ENCODE data around the gene ADPRS.

The ADPRS gene

DNA sequence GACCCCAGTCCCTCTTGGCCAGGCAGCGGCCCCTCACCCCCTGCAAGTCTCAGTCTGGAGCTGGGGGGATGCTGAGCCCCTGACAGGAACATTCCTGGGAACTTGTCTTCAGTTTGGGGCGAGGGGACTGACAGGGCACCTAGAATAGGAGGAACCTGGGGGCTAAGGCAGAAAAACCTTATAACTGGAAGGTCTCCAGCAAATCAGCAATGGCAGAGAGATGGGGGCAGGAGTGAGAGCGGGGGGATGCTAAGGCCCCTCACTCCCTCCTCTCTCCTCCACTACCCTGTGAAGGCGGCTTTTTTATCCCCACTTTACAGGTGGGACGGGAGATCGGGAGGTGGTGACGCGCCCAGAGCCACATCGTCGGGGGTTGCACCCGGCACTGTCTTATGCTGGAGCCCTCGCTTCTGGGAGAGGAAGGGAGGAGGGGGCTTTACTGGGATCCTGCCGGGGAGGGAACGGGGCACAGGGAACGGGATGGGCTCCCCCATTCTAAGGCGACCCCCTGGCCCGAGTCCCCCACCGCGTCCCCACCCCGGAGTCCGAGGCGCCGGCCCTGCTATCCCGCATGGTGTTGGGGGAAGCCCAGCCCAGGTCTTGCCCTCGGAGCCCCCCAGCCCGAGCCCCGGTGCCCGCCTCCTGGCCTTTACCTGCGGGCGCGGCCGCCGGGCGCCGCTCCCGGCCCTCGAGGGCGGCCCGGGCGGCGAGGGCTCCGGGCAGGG lies 35.9 kb downstream of the ADPRS start:
- peak overlapping the region; percentile 47 for H3K4me3 Mint-ChIP-seq
- H3K27me3 Mint-ChIP-seq: peaks cover 18% of the 10 kb centered on the region
- peaks cover 74% of the 10 kb centered on the region for H3K4me1 Mint-ChIP-seq (ENCODE audit: low read depth)
- no peaks in the 10 kb centered on the region for H3K36me3 Mint-ChIP-seq (ENCODE audit: low read depth)
- peak overlapping the region; percentile 80 for H3K27ac Mint-ChIP-seq
- no peaks in the 10 kb centered on the region for H3K9me3 Mint-ChIP-seq
- intact Hi-C loops (cut with micrococcal nuclease): no loop called here

DNA sequence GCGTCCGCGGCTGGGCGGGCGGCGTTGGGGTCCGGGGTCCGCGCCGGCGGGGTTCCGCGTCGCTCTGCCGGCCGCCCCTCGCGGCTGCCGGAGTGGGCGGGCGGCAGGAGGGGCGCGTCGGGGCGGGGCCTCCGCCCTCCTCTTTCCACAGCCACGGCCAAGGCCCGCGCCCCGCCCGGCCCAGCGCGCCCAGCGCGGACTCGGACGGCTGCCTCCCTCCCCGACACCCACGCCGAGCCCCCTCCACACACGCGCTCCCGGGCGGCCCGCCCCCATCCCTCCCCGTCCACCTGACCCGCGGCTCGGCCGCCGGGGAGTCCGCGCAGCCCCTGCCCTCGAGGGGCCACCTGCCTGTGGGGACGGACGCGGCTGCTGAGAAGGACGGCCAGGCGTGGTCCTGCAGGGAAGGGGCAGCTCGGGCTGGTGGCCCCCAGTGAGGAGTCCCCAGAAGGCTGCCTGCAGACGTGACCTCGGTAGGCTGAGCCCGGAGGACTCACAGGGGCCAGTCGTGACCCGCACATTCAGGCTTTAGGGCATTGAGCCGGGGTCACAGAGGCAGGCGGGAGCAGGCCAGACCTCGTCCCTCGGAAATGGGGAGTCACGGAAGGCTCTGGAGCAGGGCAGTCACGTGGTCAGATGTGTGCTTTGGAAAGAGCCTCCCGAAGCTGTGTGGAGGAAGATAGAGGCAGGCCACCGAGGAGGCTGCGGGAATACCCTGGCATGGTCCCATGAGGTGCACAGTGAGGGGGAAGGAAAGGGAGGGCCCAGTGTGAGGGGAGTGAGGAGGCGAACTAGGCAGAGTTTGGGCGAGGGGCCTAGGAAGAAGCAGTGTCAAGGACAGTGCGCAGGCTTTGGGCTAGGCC lies 36.7 kb downstream of the ADPRS start, which contains the start of gene COL8A2:
COL8A2 (minus strand) TSS at position 94 of the 863 bp plus-strand sequence. CDS start 24,980 bp downstream, outside the sequence.
- no peaks in the 10 kb centered on the region for H3K9me3 Mint-ChIP-seq
- peaks cover 66% of the 10 kb centered on the region for H3K4me1 Mint-ChIP-seq (ENCODE audit: low read depth)
- no peaks in the 10 kb centered on the region for H3K36me3 Mint-ChIP-seq (ENCODE audit: low read depth)
- H3K4me3 Mint-ChIP-seq: peak within 1 kb of the TSS; percentile 54
- peak within 1 kb of the TSS; percentile 80 for H3K27ac Mint-ChIP-seq
- H3K27me3 Mint-ChIP-seq: peaks cover 18% of the 10 kb centered on the region
- intact Hi-C loops (cut with micrococcal nuclease): no loop called here

DNA sequence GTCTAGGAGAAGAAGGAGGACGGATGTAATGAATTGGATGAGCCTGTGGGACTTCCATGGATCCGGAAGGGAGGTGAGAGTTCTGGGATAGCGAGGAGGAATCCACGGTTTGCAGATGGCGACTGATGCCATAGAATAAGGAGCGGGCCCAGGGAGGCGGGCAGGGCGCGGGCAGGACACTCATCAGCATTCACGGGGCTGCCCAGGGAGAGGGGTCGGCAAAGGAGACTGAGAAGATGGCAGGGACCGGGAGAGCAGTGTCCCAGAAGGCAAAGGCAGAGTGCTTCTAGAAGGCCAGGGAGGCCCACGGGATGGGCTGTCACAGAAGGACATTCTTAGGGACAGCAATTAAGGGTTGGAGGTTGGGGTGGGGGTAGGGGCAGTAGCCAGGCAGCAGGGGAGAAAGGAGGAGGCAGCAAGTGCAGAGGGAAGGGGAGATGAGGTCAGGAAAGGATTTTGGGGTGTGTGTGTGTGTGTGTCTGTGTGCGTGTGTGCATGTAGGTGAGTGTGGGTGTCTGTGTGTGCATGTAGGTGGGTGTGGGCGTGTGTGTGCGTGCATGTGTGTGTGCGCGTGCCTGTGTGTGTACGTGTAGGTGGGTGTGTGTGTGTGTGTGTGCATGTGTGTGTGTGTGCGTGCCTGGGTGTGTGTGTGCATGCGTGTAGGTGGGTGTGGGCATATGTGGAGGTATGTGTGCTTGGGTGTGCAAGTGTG lies 37.5 kb downstream of the ADPRS start:
- H3K27me3 Mint-ChIP-seq: peaks cover 18% of the 10 kb centered on the region
- H3K4me1 Mint-ChIP-seq (ENCODE audit: low read depth): peaks cover 63% of the 10 kb centered on the region
- no peaks in the 10 kb centered on the region for H3K36me3 Mint-ChIP-seq (ENCODE audit: low read depth)
- intact Hi-C loops (cut with micrococcal nuclease): no loop called here
- peak overlapping the region; percentile 54 for H3K4me3 Mint-ChIP-seq
- H3K9me3 Mint-ChIP-seq: no peaks in the 10 kb centered on the region
- peak overlapping the region; percentile 31 for H3K27ac Mint-ChIP-seq

DNA sequence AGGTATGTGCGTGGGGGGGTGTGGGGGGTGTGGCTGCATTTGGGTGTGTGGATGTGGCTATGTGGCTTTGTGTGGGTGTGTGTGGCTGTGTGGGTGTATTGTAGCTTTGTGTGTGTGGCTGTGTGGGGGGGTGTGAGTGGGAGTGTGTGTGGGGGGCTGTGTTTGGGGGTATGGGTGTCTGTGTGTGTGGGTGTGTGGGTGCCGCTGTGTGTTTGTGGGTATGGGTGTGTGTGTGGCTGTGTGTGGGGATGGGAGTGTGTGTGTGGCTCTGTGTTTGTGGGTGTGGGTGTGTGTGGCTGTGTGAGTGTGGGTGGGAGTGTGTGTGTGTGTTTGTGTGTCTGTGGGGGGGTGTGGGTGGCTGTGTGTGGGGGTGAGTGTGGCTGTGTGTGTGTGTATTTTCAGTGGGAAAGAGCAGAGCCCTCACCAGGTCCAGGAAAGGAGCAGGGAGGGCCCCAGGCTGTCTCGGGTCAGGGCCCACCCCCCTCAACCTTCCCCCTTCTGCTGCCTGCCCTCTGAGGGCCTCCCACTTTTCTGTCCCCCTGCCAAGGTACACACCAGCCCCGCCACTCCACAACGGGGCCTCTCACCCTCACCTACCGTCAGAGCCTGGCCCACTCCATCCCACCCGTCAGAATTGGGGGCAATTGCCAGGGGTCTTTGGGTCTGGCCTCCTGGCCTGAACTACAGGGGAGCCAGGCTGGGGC lies 38.3 kb downstream of the ADPRS start:
- intact Hi-C loops (cut with micrococcal nuclease): no loop called here
- H3K4me1 Mint-ChIP-seq (ENCODE audit: low read depth): peaks cover 59% of the 10 kb centered on the region
- H3K27me3 Mint-ChIP-seq: peaks cover 18% of the 10 kb centered on the region
- H3K9me3 Mint-ChIP-seq: no peaks in the 10 kb centered on the region
- H3K4me3 Mint-ChIP-seq: no peak overlapping the region
- no peaks in the 10 kb centered on the region for H3K36me3 Mint-ChIP-seq (ENCODE audit: low read depth)
- H3K27ac Mint-ChIP-seq: no peak overlapping the region

- H3K9me3 Mint-ChIP-seq: no peaks in the 10 kb centered on the region
- H3K36me3 Mint-ChIP-seq (ENCODE audit: low read depth): no peaks in the 10 kb centered on the region
- no peak overlapping the region for H3K4me3 Mint-ChIP-seq
- peaks cover 45% of the 10 kb centered on the region for H3K4me1 Mint-ChIP-seq (ENCODE audit: low read depth)
- intact Hi-C loops (cut with micrococcal nuclease): no loop called here
- peaks cover 18% of the 10 kb centered on the region for H3K27me3 Mint-ChIP-seq
- peak overlapping the region; percentile 37 for H3K27ac Mint-ChIP-seq
Measured at GRCh38 chr1:36128126-36128904, 39.6 kb downstream of the ADPRS start.

GRCh38 chr1:36128905-36129206 lies 40.2 kb downstream of the ADPRS start:
- H3K27me3 Mint-ChIP-seq: peaks cover 18% of the 10 kb centered on the region
- no peak overlapping the region for H3K4me3 Mint-ChIP-seq
- no peak overlapping the region for H3K27ac Mint-ChIP-seq
- no peaks in the 10 kb centered on the region for H3K36me3 Mint-ChIP-seq (ENCODE audit: low read depth)
- intact Hi-C loops (cut with micrococcal nuclease): no loop called here
- peaks cover 40% of the 10 kb centered on the region for H3K4me1 Mint-ChIP-seq (ENCODE audit: low read depth)
- no peaks in the 10 kb centered on the region for H3K9me3 Mint-ChIP-seq

DNA sequence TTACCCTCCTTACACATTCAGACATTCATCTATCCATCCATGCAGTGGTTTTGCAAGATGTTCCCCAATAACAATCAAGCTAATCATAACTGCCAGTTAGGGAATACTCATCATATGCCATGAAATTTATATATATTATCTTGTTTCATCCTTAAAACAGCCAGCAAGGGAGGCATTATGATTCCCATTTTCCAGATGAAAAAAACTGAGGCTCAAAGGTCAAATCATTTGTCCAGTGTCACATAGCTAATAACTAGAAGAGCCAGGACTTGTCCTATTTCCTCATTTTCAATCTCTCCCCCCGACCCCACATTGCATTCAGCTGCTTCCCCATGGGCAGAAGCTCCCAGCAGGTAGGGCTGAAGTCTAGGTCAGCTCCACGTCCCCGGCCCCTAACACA lies 43.3 kb downstream of the ADPRS start:
- Mint-ChIP-seq H3K27ac (no peak overlapping the region), H3K4me1 (ENCODE audit: low read depth) (peaks cover 34% of the 10 kb centered on the region), H3K9me3 (no peaks in the 10 kb centered on the region), H3K27me3 (peaks cover 2% of the 10 kb centered on the region), H3K36me3 (ENCODE audit: low read depth) (peaks cover 10% of the 10 kb centered on the region), H3K4me3 (no peak overlapping the region)
- intact Hi-C loops (cut with micrococcal nuclease): no loop called here

DNA sequence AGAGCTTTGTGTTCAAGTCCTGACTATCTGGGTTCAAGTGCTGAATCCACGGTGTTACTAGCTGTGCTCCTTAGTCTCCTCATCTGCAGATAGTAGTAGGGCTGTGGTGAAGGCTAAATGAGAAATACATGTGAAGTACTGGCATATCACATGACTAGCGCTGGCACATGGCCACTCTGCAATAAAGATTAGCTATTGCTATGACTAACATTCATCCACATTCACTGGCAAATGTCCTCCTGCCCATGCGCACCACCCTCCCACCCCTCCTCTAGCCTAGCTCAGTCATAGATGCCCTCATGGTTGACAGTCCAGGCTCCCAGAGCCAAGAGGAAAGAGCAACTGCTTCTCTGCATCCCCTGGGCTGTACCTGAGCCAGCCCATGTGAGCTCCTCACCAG lies 44.8 kb downstream of the ADPRS start:
- H3K9me3 Mint-ChIP-seq: no peaks in the 10 kb centered on the region
- H3K4me1 Mint-ChIP-seq (ENCODE audit: low read depth): peaks cover 24% of the 10 kb centered on the region
- no peak overlapping the region for H3K4me3 Mint-ChIP-seq
- intact Hi-C loops (cut with micrococcal nuclease): no loop called here
- H3K36me3 Mint-ChIP-seq (ENCODE audit: low read depth): peaks cover 25% of the 10 kb centered on the region
- H3K27me3 Mint-ChIP-seq: no peaks in the 10 kb centered on the region
- no peak overlapping the region for H3K27ac Mint-ChIP-seq

DNA sequence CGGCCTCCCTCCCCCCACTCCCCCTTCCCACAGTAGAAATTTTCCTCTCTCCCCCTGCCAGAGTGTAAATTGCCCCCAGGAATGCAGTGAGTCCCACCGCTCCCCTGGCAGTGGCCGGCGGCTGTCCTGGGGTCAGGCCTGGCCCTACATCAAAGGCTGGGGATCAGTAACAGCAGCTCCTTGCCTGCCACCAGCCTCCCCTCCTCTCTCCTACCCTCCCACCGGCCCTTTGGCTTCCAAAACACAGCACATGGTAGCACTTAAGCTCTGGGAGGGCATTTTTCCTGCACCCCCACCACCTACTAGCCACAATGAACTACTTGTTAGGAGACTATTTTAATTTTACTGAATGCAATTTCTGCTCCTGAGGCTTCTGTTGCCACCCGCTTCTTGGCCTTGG lies 45.3 kb downstream of the ADPRS start:
- peaks cover 21% of the 10 kb centered on the region for H3K4me1 Mint-ChIP-seq (ENCODE audit: low read depth)
- H3K9me3 Mint-ChIP-seq: no peaks in the 10 kb centered on the region
- H3K36me3 Mint-ChIP-seq (ENCODE audit: low read depth): peaks cover 30% of the 10 kb centered on the region
- no peak overlapping the region for H3K27ac Mint-ChIP-seq
- no peaks in the 10 kb centered on the region for H3K27me3 Mint-ChIP-seq
- intact Hi-C loops (cut with micrococcal nuclease): loop anchor here (2.0 kb wide), 1 partner anchor 33 kb away; no protein-coding TSS in a partner anchor
- no peak overlapping the region for H3K4me3 Mint-ChIP-seq

DNA sequence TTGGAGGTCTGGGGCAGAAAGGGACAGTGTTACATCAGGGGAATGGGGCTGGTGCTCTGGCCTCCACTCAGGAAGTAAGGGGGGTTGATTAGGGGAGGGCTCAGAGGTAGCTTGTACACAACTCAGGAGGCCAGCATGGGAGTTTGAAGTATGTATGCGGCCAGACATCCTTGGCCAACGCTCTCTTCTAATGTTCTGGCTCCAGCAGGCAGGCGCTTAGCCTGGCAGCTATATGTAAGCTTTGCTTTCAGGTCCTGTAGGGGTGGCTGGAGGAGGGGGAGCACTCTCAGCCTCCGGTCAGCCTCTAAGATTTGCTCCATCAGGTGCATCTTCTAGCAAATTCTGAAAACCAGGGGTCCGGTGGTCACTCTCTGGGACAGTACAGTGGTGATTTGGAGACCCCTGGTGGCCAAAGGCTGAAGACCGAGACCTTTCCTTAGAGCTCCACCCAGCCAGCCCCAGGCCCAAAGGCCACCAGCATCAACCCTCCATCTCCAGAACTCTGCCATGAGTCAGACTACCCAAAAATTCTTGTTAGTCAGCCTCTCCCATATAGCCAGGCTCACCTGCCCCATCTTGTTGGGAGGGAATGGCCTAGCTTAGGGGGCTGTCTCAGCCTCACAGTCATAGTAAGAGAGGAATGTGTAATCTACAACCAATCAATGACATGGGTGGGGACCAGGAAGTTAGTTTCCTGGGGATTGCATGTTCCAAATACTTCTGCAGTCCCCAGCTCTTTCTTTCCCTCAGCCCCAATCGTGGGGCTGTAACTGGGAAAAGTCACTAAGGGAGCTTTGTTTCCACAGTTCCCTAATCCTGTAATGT lies 46.0 kb downstream of the ADPRS start:
- Mint-ChIP-seq H3K4me1 (ENCODE audit: low read depth) (peaks cover 21% of the 10 kb centered on the region), H3K9me3 (no peaks in the 10 kb centered on the region), H3K4me3 (no peak overlapping the region), H3K27me3 (no peaks in the 10 kb centered on the region), H3K27ac (no peak overlapping the region), H3K36me3 (ENCODE audit: low read depth) (peaks cover 37% of the 10 kb centered on the region)
- intact Hi-C loops (cut with micrococcal nuclease): loop anchor here (2.0 kb wide), 1 partner anchor 34 kb away; no protein-coding TSS in a partner anchor

DNA sequence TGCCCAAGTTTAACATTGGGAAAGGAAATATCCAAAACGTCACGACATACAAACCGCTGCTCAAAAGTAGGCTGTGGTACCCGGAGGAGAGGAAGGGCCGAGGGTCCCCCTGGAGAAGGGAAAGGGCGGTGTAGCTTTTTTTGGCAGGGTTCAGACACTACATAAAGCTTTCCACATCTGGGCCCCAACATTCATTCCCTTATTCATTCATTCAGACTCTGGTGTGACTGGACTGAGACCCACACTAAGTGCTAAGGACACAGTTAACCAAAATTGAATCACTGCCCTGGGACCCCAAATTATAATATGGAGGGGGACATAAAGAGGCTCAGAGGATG lies 46.6 kb downstream of the ADPRS start:
- H3K27ac Mint-ChIP-seq: peak overlapping the region; percentile 33
- intact Hi-C loops (cut with micrococcal nuclease): loop anchor here (2.0 kb wide), 1 partner anchor 34 kb away; no protein-coding TSS in a partner anchor
- no peak overlapping the region for H3K4me3 Mint-ChIP-seq
- H3K27me3 Mint-ChIP-seq: no peaks in the 10 kb centered on the region
- peaks cover 43% of the 10 kb centered on the region for H3K36me3 Mint-ChIP-seq (ENCODE audit: low read depth)
- H3K9me3 Mint-ChIP-seq: no peaks in the 10 kb centered on the region
- H3K4me1 Mint-ChIP-seq (ENCODE audit: low read depth): peaks cover 25% of the 10 kb centered on the region

DNA sequence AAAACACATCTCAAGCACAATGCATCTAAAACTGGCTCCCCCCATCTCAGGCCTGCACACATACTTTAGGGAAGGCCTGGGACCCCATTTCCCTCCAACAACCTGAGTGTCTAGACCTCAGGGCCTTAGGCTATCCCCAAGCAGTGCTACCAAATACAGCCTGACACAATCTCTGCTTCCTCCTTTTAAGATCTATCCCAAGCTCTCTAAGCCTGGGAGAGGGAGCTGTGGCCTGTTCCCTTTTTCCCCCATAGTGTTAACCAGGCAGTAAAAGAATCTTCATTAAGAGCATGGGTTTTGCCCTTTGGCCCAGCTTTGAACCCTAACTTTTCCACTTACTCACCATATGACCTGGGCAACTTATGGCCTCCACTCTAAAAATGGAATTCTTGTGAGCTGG lies 47.1 kb downstream of the ADPRS start:
- peak overlapping the region; percentile 33 for H3K27ac Mint-ChIP-seq
- H3K36me3 Mint-ChIP-seq (ENCODE audit: low read depth): peaks cover 48% of the 10 kb centered on the region
- no peaks in the 10 kb centered on the region for H3K27me3 Mint-ChIP-seq
- H3K4me1 Mint-ChIP-seq (ENCODE audit: low read depth): peaks cover 30% of the 10 kb centered on the region
- intact Hi-C loops (cut with micrococcal nuclease): loop anchor here (2.0 kb wide), 1 partner anchor 35 kb away; no protein-coding TSS in a partner anchor
- no peaks in the 10 kb centered on the region for H3K9me3 Mint-ChIP-seq
- H3K4me3 Mint-ChIP-seq: no peak overlapping the region

Measured in dendritic cell treated with granulocyte-macrophage colony-stimulating factor and Interleukin-4, amounts not matched to agents 40 ng/mL and 50 ng/mL, for 4 days (primary cell).